AG04450 (cell line): ENCODE measurements around the gene KCNIP1. TPM values are rescaled to one million over a fixed set of nuclear protein-coding genes. Genes with fewer than 3 reads are reported as not detected.
A peak's percentile ranks its signal among the peaks of the same experiment; 100 is the strongest.

Experiments
- CTCF ChIA-PET: fragments of 300-600, 350-600 bp; formaldehyde crosslinking; extraction: SDS; loops from one replicate; lab custom pipeline; 2022; ENCODE audit warnings: antibody characterized with exemption, inconsistent platforms; lab: Charles Lee
- POLR2A ChIA-PET: fragments of 350-600 bp; formaldehyde crosslinking; extraction: SDS; loops from one replicate; lab custom pipeline; 2021; ENCODE audit warnings: antibody characterized with exemption, inconsistent platforms; lab: Yijun Ruan, JAX
- DNase-seq: peaks from one replicate; pipeline ENCODE4 v3.0.0-alpha.2; 2011; ENCODE audit warnings: low read depth, low spot score
- H3K27ac ChIP-seq: one replicate; pipeline ENCODE4 v1.5.1; 2012; ENCODE audit warnings: low read depth, low read length, control low read depth
- H3K27me3 ChIP-seq: one replicate; pipeline ENCODE4 v1.6.0; 2012; ENCODE audit warnings: low read length; ENCODE audit not compliant: control insufficient read depth, insufficient read depth
- H3K4me3 ChIP-seq: 2 replicates; pipeline ENCODE4 v1.5.1; 2011; ENCODE audit warnings: mild to moderate bottlenecking, low read depth, low read length, control low read depth
- H3K9me3 ChIP-seq: 2 replicates; pipeline ENCODE4 v1.5.1; 2012; ENCODE audit warnings: low read length; ENCODE audit not compliant: control insufficient read depth, insufficient read depth
- CTCF ChIP-seq: IDR thresholded peaks from 2 replicates; pipeline ENCODE4 v1.5.1; 2011; ENCODE audit warnings: low read depth, low read length, control low read depth, inconsistent platforms
- polyA plus RNA-seq: library from polyadenylated mRNA; depleted of rRNA; stranded (reverse); fragments of >200 nt; gene quantifications from 2 replicates; pipeline ENCODE4 v1.2.3, GENCODE V29; 2011

Gene KCNIP1
- polyA plus RNA-seq, 1 experiment: not detected

GRCh38 chr5:170746075-170746960, 242.5 kb downstream of the KCNIP1 start:
- CTCF ChIA-PET: interaction anchor here (0.7 to 8.0 kb wide), 7 partner anchors 13 to 596 kb away, joined by 3 to 143 read pairs (median 5); partner anchors contain the start of gene GABRP
- TF ChIP-seq CTCF: no peak
- H3K9me3 ChIP-seq: no peaks in the 10 kb centered on the region; the same call in 1 of the 2 replicates
- POLR2A ChIA-PET: no interaction called here
- H3K27ac ChIP-seq: no peak overlapping the region
- H3K4me3 ChIP-seq: no peak overlapping the region
- H3K27me3 ChIP-seq: peaks cover 18% of the 10 kb centered on the region
- no peak for DNase-seq

- H3K4me3 ChIP-seq: no peak overlapping the region
- H3K27ac ChIP-seq: no peak overlapping the region
- H3K27me3 ChIP-seq: peaks cover 18% of the 10 kb centered on the region
- CTCF ChIA-PET: interaction anchor here (0.7 to 8.0 kb wide), 4 partner anchors 14 to 595 kb away, joined by 3 to 143 read pairs (median 5); no protein-coding TSS in a partner anchor
- H3K9me3 ChIP-seq: no peaks in the 10 kb centered on the region; the same call in 1 of the 2 replicates
- no peak for TF ChIP-seq CTCF
- POLR2A ChIA-PET: no interaction called here
- no peak for DNase-seq
Measured at GRCh38 chr5:170746961-170747340, 243.1 kb downstream of the KCNIP1 start.

DNA sequence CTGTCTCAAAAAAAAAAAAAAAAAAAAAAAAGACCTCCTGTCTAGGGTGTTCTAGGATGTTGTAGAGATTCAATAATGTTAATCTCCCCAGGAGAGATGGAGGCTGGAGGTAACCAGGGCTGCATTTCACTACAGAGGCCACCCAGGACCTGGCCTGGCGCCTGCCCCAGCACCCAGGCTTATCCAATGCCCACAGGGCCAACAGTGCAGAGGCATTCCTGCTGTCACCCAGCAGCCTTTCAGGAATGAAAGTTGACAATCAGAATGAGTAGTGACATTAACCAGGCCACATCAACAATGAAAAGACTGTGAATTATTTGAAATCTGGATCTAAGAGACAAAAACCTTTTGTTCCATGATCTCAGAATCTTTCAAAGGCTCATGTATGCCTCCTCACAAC, 243.5 kb downstream of the KCNIP1 start:
- H3K9me3 ChIP-seq: no peaks in the 10 kb centered on the region; the same call in 1 of the 2 replicates
- H3K4me3 ChIP-seq: no peak overlapping the region
- ChIA-PET CTCF (interaction anchor here (0.7 to 8.0 kb wide), 4 partner anchors 14 to 595 kb away, joined by 3 to 143 read pairs (median 5); no protein-coding TSS in a partner anchor), POLR2A (no interaction called here)
- TF ChIP-seq CTCF: no peak
- H3K27me3 ChIP-seq: peaks cover 18% of the 10 kb centered on the region
- no peak overlapping the region for H3K27ac ChIP-seq
- no peak for DNase-seq

DNA sequence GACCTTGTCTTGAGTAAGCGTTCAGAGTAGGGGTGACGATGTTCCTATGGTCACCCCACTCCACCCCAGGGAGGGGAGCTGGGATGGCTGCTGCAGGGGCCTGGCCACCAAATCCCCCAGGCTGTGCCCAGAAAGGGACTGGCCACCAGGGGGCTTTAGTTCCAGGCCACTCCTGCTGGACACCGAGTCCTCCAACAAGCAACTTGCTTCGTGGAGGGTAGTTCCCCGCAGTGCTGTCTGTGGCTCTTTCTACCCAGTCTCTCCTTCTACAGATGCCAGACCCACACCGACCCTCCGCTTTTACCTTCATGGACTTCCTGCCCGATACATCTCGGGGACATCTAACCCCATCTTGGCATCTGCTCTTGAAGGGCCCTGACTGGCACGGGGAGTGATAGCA, 244.0 kb downstream of the KCNIP1 start:
- Histone ChIP-seq H3K9me3 (no peaks in the 10 kb centered on the region; the same call in 1 of the 2 replicates), H3K27ac (no peak overlapping the region), H3K27me3 (peaks cover 18% of the 10 kb centered on the region), H3K4me3 (no peak overlapping the region)
- TF ChIP-seq CTCF: peak; percentile 46
- CTCF ChIA-PET: interaction anchor here (8.0 kb wide), 1 partner anchor 46 kb away, joined by 143 read pairs; no protein-coding TSS in a partner anchor
- POLR2A ChIA-PET: no interaction called here
- no peak for DNase-seq
